Measurements from ENCODE around the gene TMCO4.

The TMCO4 gene

GRCh38 chr1:19668888-19669287 is 130.8 kb downstream of the TMCO4 start:
- H3K27me3 ChIP-seq (ENCODE audit: insufficient read depth, low read length, poor library complexity, severe bottlenecking) = no peaks in the 10 kb centered on the region
- H3K4me3 ChIP-seq (ENCODE audit: low read length, poor library complexity, severe bottlenecking) = no peak overlapping the region
- H3K9me2 ChIP-seq (replicated peaks; ENCODE audit: low read depth, low read length) = no peaks in the 10 kb centered on the region
- H3K4me2 ChIP-seq (ENCODE audit: low read depth, low read length, poor library complexity, severe bottlenecking) = no peak overlapping the region
- H3F3A ChIP-seq (ENCODE audit: low read depth) = no peaks in the 10 kb centered on the region
- no peak for TF ChIP-seq CTCF (conservative IDR thresholded peaks at IDR 0.05; ENCODE audit: low read length)
- TF ChIP-seq EZH2phosphoT487 (IDR thresholded peaks at IDR 0.05; ENCODE audit: borderline replicate concordance) = no peak
- H3K9ac ChIP-seq (ENCODE audit: low read depth, low read length, poor library complexity, severe bottlenecking) = no peak overlapping the region
- no peaks in the 10 kb centered on the region for H4K20me1 ChIP-seq (ENCODE audit: insufficient read depth, low read length, poor library complexity, severe bottlenecking)
- H3K9me3 ChIP-seq (ENCODE audit: insufficient read depth, low read depth, low read length) = no peaks in the 10 kb centered on the region
- H2AFZ ChIP-seq (ENCODE audit: low read length) = no peak overlapping the region
- no peaks in the 10 kb centered on the region for H3K4me1 ChIP-seq (ENCODE audit: insufficient read depth, low read length, poor library complexity, severe bottlenecking)
- no peaks in the 10 kb centered on the region for H3K36me3 ChIP-seq (ENCODE audit: insufficient read depth, low read length)
- H3K79me2 ChIP-seq (ENCODE audit: insufficient read depth, low read length) = no peaks in the 10 kb centered on the region

- Histone ChIP-seq H3K9ac (ENCODE audit: low read depth, low read length, poor library complexity, severe bottlenecking) (no peak overlapping the region), H3K27me3 (ENCODE audit: insufficient read depth, low read length, poor library complexity, severe bottlenecking) (no peaks in the 10 kb centered on the region), H3K4me2 (ENCODE audit: low read depth, low read length, poor library complexity, severe bottlenecking) (no peak overlapping the region)
Observed at GRCh38 chr1:19665496-19666465, 133.9 kb downstream of the TMCO4 start.

GRCh38 chr1:19665186-19665495 is 134.6 kb downstream of the TMCO4 start:
- Histone ChIP-seq H3K4me3 (ENCODE audit: low read length, poor library complexity, severe bottlenecking) (no peak overlapping the region), H3F3A (ENCODE audit: low read depth) (no peaks in the 10 kb centered on the region), H3K9ac (ENCODE audit: low read depth, low read length, poor library complexity, severe bottlenecking) (no peak overlapping the region), H2AFZ (ENCODE audit: low read length) (no peak overlapping the region), H3K9me3 (ENCODE audit: insufficient read depth, low read depth, low read length) (no peaks in the 10 kb centered on the region), H3K9me2 (replicated peaks; ENCODE audit: low read depth, low read length) (no peaks in the 10 kb centered on the region), H3K79me2 (ENCODE audit: insufficient read depth, low read length) (no peaks in the 10 kb centered on the region), H4K20me1 (ENCODE audit: insufficient read depth, low read length, poor library complexity, severe bottlenecking) (no peaks in the 10 kb centered on the region), H3K4me2 (ENCODE audit: low read depth, low read length, poor library complexity, severe bottlenecking) (no peak overlapping the region), H3K27me3 (ENCODE audit: insufficient read depth, low read length, poor library complexity, severe bottlenecking) (no peaks in the 10 kb centered on the region), H3K36me3 (ENCODE audit: insufficient read depth, low read length) (no peaks in the 10 kb centered on the region), H3K4me1 (ENCODE audit: insufficient read depth, low read length, poor library complexity, severe bottlenecking) (no peaks in the 10 kb centered on the region)
- TF ChIP-seq CTCF (conservative IDR thresholded peaks at IDR 0.05; ENCODE audit: low read length) = no peak
- no peak for TF ChIP-seq EZH2phosphoT487 (IDR thresholded peaks at IDR 0.05; ENCODE audit: borderline replicate concordance)

More at GRCh38 chr1:19665496-19666465, 133.9 kb downstream of the TMCO4 start:
- no peak overlapping the region for H2AFZ ChIP-seq (ENCODE audit: low read length)
- no peaks in the 10 kb centered on the region for H3K4me1 ChIP-seq (ENCODE audit: insufficient read depth, low read length, poor library complexity, severe bottlenecking)
- no peaks in the 10 kb centered on the region for H4K20me1 ChIP-seq (ENCODE audit: insufficient read depth, low read length, poor library complexity, severe bottlenecking)
- no peaks in the 10 kb centered on the region for H3K36me3 ChIP-seq (ENCODE audit: insufficient read depth, low read length)
- H3K79me2 ChIP-seq (ENCODE audit: insufficient read depth, low read length) = no peaks in the 10 kb centered on the region
- TF ChIP-seq EZH2phosphoT487 (IDR thresholded peaks at IDR 0.05; ENCODE audit: borderline replicate concordance) (no peak), CTCF (conservative IDR thresholded peaks at IDR 0.05; ENCODE audit: low read length) (no peak)
- no peaks in the 10 kb centered on the region for H3F3A ChIP-seq (ENCODE audit: low read depth)
- H3K9me2 ChIP-seq (replicated peaks; ENCODE audit: low read depth, low read length) = no peaks in the 10 kb centered on the region
- no peaks in the 10 kb centered on the region for H3K9me3 ChIP-seq (ENCODE audit: insufficient read depth, low read depth, low read length)
- no peak overlapping the region for H3K4me3 ChIP-seq (ENCODE audit: low read length, poor library complexity, severe bottlenecking)
